CD4-positive, alpha-beta T cell (primary cell): ENCODE measurements around the gene MTHFD1L. TPM values are rescaled to one million over a fixed set of nuclear protein-coding genes. Genes with fewer than 3 reads are reported as not detected.

ENCODE experiments used
- ATAC-seq: fragments of 200-7000 bp; cut with Tn5 transposase; one replicate; pipeline ENCODE4 v1.10.0; 2022; ENCODE audit warnings: mild to moderate bottlenecking; ENCODE audit not compliant: poor library complexity
- CTCF ChIA-PET: fragments of 350-600 bp; sonication (Branson Sonifier 250); formaldehyde crosslinking; loops from one replicate; lab custom pipeline; 2021; ENCODE audit warnings: antibody characterized with exemption, inconsistent platforms; lab: Charles Lee
- POLR2A ChIA-PET: fragments of 350-600 bp; sonication (Branson Sonifier 250); formaldehyde crosslinking; loops from one replicate; lab custom pipeline; 2021; ENCODE audit warnings: antibody characterized with exemption, inconsistent platforms; lab: Charles Lee
- DNase-seq, 14 experiments: peaks; one replicate each; pipeline ENCODE4 v3.0.0-alpha.2; 2013 to 2020; ENCODE audit warnings: mixed read lengths in 2 of 14
- H3K27ac ChIP-seq, 2 donors: one replicate each; pipeline versions ENCODE4 v1.5.1 to v1.7.0; 2013; ENCODE audit warnings: low read length in 2 of 2, low read depth in 1 of 2, mild to moderate bottlenecking in 1 of 2
- H3K27me3 ChIP-seq, 2 experiments: 1 replicate in 1 of 2; 2 replicates in 1 of 2; pipeline versions ENCODE4 v1.6.1 to v1.7.0; 2013; ENCODE audit warnings: low read length in 2 of 2, control low read depth in 1 of 2, mild to moderate bottlenecking in 1 of 2, moderate library complexity in 1 of 2; ENCODE audit not compliant: insufficient read depth in 2 of 2, control insufficient read depth in 1 of 2
- H3K36me3 ChIP-seq: one replicate; pipeline ENCODE4 v1.6.1; 2013; ENCODE audit warnings: low read length, control low read depth; ENCODE audit not compliant: insufficient read depth
- H3K4me1 ChIP-seq: one replicate; pipeline ENCODE4 v1.6.1; 2013; ENCODE audit warnings: low read length, control low read depth; ENCODE audit not compliant: insufficient read depth
- H3K4me3 ChIP-seq: one replicate; pipeline ENCODE4 v1.5.1; 2013; ENCODE audit warnings: mild to moderate bottlenecking, low read length, moderate library complexity
- H3K9me3 ChIP-seq, 2 experiments: 1 replicate in 1 of 2; 2 replicates in 1 of 2; pipeline versions ENCODE4 v1.6.1 to v1.7.0; 2013; ENCODE audit warnings: low read length in 2 of 2, mild to moderate bottlenecking in 2 of 2, control low read depth in 1 of 2, moderate library complexity in 1 of 2; ENCODE audit not compliant: control insufficient read depth in 1 of 2, insufficient read depth in 1 of 2
- H3K27ac Mint-ChIP-seq: one replicate; pipeline ENCODE4 v1.8.0; 2020; ENCODE audit warnings: mixed read lengths
- H3K27me3 Mint-ChIP-seq: one replicate; pipeline ENCODE4 v1.8.0; 2021; ENCODE audit warnings: mixed read lengths
- H3K36me3 Mint-ChIP-seq: one replicate; pipeline ENCODE4 v1.8.0; 2021; ENCODE audit warnings: low read depth, mixed read lengths
- H3K4me1 Mint-ChIP-seq: one replicate; pipeline ENCODE4 v1.8.0; 2021; ENCODE audit warnings: low read depth, mixed read lengths
- H3K4me3 Mint-ChIP-seq: one replicate; pipeline ENCODE4 v1.8.0; 2020; ENCODE audit warnings: mild to moderate bottlenecking, mixed read lengths
- H3K9me3 Mint-ChIP-seq: one replicate; pipeline ENCODE4 v1.8.0; 2020; ENCODE audit warnings: mixed read lengths
- intact Hi-C, 2 experiments: fragments of 100-400 bp; cut with DNase I in 1 of 2; cut with micrococcal nuclease in 1 of 2; formaldehyde crosslinking; loops; one replicate each; pipeline versions ENCODE4 v1.15.1 to v1.9.0; 2023 to 2025; cut with DNase I, micrococcal nuclease
- total RNA-seq, 174 experiments: library from RNA in 2 of 174; stranded (reverse) in 2 of 174; gene quantifications; one replicate each; pipeline ENCODE4 v1.2.3 and lab custom pipeline; 2021 to 2026
- TF ChIP-seq, protein P1 (sequence below): fragments of 200-600 bp; IDR thresholded peaks from one replicate; pipeline ENCODE4 v1.8.0; 2022; ENCODE audit warnings: antibody characterized with exemption, mild to moderate bottlenecking

MTHFD1L gene
- total RNA-seq, 2 experiments from 2014 or later = 8.8 to 9.7 TPM

DNA sequence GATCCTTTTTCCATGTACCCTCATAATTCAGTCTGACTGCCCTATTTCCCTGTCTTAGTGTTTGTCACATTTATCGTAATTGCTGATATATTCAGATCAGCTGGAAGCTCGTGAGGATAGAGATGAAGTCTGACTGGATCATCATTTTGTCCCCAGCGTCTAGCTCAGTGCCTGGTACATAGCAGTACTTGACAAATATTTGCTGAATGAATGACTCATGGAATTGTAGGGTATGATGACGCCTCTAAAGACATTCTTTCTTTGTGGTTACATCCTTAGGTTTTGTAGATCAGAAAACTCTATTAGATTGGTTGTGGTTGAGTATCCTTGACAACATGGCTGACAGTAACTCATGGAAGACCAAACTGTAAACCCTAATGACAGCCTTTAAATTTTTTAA is 68.9 kb downstream of the MTHFD1L start:
- no peaks in the 10 kb centered on the region for H3K9me3 Mint-ChIP-seq
- H3K36me3 Mint-ChIP-seq = peaks cover 35% of the 10 kb centered on the region
- no peaks in the 10 kb centered on the region for H3K4me1 Mint-ChIP-seq
- Histone ChIP-seq H3K4me1 (no peaks in the 10 kb centered on the region), H3K27ac (no peak overlapping the region), H3K36me3 (no peaks in the 10 kb centered on the region), H3K27me3 (no peaks in the 10 kb centered on the region), H3K4me3 (no peak overlapping the region), H3K9me3 (no peaks in the 10 kb centered on the region)
- H3K4me3 Mint-ChIP-seq = no peak overlapping the region
- H3K27me3 Mint-ChIP-seq = no peaks in the 10 kb centered on the region
- no peak overlapping the region for H3K27ac Mint-ChIP-seq
- ATAC-seq = no peak
- no peak for DNase-seq
- intact Hi-C loops = no loop called here
- POLR2A ChIA-PET = no interaction called here
- CTCF ChIA-PET = no interaction called here
- TF ChIP-seq, protein P1, sequence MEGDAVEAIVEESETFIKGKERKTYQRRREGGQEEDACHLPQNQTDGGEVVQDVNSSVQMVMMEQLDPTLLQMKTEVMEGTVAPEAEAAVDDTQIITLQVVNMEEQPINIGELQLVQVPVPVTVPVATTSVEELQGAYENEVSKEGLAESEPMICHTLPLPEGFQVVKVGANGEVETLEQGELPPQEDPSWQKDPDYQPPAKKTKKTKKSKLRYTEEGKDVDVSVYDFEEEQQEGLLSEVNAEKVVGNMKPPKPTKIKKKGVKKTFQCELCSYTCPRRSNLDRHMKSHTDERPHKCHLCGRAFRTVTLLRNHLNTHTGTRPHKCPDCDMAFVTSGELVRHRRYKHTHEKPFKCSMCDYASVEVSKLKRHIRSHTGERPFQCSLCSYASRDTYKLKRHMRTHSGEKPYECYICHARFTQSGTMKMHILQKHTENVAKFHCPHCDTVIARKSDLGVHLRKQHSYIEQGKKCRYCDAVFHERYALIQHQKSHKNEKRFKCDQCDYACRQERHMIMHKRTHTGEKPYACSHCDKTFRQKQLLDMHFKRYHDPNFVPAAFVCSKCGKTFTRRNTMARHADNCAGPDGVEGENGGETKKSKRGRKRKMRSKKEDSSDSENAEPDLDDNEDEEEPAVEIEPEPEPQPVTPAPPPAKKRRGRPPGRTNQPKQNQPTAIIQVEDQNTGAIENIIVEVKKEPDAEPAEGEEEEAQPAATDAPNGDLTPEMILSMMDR = no peak

DNA sequence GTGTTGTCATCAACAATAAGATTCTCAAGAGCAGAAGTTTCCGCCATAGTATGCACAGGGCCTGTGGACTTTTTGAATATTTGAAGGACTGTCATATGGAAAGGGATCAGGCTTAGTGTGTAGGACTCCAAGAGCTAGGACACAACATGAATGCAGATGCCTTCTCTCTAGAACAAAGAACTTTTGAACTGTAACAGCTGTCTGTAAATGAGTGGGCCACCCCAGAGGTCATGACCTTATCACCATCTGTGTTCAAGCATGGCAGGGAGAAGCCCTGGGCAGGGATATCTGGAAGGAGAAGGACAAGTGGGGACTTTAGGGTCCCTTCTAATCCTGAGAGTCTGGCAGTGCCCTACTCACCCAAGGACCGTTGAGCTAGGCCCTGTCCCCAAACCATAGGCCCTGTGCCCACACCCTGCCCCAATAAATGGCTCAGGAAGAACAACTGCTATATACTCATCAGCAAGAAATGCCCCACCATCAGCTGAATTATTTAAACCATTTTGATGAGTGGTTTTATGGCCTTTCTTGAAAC is 70.6 kb downstream of the MTHFD1L start:
- H3K9me3 Mint-ChIP-seq = no peaks in the 10 kb centered on the region
- no peaks in the 10 kb centered on the region for H3K9me3 ChIP-seq
- DNase-seq (no peak), ATAC-seq (no peak)
- CTCF ChIA-PET = interaction anchor here (0.6 kb wide), 1 partner anchor 208 kb away, joined by 4 read pairs; no protein-coding TSS in a partner anchor
- peaks cover 39% of the 10 kb centered on the region for H3K36me3 Mint-ChIP-seq
- no peak overlapping the region for H3K27ac Mint-ChIP-seq
- H3K36me3 ChIP-seq = no peaks in the 10 kb centered on the region
- TF ChIP-seq, protein P1 = no peak
- intact Hi-C loops = no loop called here
- H3K4me3 Mint-ChIP-seq = no peak overlapping the region
- H3K4me1 ChIP-seq = no peaks in the 10 kb centered on the region
- no peak overlapping the region for H3K27ac ChIP-seq
- POLR2A ChIA-PET = no interaction called here
- H3K27me3 Mint-ChIP-seq = no peaks in the 10 kb centered on the region
- H3K4me3 ChIP-seq = no peak overlapping the region
- no peaks in the 10 kb centered on the region for H3K4me1 Mint-ChIP-seq
- no peaks in the 10 kb centered on the region for H3K27me3 ChIP-seq

DNA sequence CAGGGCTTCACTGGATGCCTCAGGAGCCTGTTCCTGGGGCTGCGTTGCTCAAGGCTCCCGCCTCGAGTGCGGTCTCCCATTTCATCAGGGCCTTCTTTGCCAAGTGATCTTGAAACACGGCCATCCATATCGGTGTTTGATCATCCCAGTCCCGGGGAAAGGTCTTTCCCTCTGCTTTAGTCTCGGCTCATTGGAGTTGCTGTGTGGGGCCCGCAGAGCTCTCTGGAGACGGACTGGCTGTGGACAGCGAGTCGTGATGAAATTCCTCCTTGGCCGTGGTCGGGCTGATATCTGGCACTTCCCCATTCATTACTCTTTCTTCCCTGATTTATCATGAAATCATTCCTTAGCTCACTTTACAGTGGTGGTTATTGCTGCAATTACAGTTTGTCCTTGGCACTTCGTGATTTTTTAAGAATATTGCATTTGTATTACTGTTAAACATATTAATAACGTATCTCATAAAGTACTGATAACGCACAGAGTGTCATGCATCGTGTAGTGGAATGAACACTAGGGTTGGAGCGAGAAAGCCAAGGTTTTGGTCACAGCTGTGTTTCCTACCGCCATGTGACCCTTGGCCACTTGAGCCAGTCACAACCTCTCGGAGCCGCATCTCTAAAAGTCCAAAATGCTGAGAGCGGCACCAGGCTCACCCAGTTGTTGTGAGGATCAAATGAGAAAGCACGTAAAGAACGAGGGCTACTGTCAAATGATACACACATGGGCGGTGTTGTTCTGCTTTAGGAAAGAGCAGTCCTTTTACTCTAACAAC is 71.8 kb downstream of the MTHFD1L start:
- H3K4me1 Mint-ChIP-seq = no peaks in the 10 kb centered on the region
- no peak overlapping the region for H3K27ac ChIP-seq
- no peaks in the 10 kb centered on the region for H3K9me3 Mint-ChIP-seq
- no peaks in the 10 kb centered on the region for H3K27me3 Mint-ChIP-seq
- no peak overlapping the region for H3K27ac Mint-ChIP-seq
- no peaks in the 10 kb centered on the region for H3K9me3 ChIP-seq
- DNase-seq (no peak), ATAC-seq (no peak)
- intact Hi-C loops = no loop called here
- POLR2A ChIA-PET = no interaction called here
- CTCF ChIA-PET = no interaction called here
- H3K27me3 ChIP-seq = no peaks in the 10 kb centered on the region
- TF ChIP-seq, protein P1 = no peak
- H3K4me1 ChIP-seq = no peaks in the 10 kb centered on the region
- H3K36me3 Mint-ChIP-seq = peaks cover 39% of the 10 kb centered on the region
- no peaks in the 10 kb centered on the region for H3K36me3 ChIP-seq
- H3K4me3 Mint-ChIP-seq = no peak overlapping the region
- no peak overlapping the region for H3K4me3 ChIP-seq
